Mesothelial cell of epicardium (in vitro differentiated cells): ENCODE results near the gene SFXN4. TPM values are rescaled to one million over a fixed set of nuclear protein-coding genes. Genes with fewer than 3 reads are reported as not detected.

Experiments
- DNase-seq, 2 experiments: peaks; one replicate each; pipeline ENCODE4 v3.0.0; 2021; ENCODE audit warnings: low spot score in 2 of 2; ENCODE audit not compliant: unreplicated experiment in 2 of 2
- H3K27ac Mint-ChIP-seq: 2 replicates; pipeline ENCODE4 v1.8.0; 2021; ENCODE audit warnings: mixed read lengths
- H3K27me3 Mint-ChIP-seq: 2 replicates; pipeline ENCODE4 v1.8.0; 2021; ENCODE audit warnings: low read depth, mixed read lengths
- H3K36me3 Mint-ChIP-seq: 2 replicates; pipeline ENCODE4 v1.8.0; 2021; ENCODE audit warnings: mixed read lengths
- H3K4me1 Mint-ChIP-seq: 2 replicates; pipeline ENCODE4 v1.8.0; 2021; ENCODE audit warnings: mixed read lengths
- H3K4me3 Mint-ChIP-seq: 2 replicates; pipeline ENCODE4 v1.8.0; 2021; ENCODE audit warnings: mild to moderate bottlenecking, moderate library complexity, mixed read lengths
- H3K9me3 Mint-ChIP-seq: 2 replicates; pipeline ENCODE4 v1.8.0; 2021; ENCODE audit warnings: mixed read lengths
- total RNA-seq: library from RNA; stranded (reverse); gene quantifications from 3 replicates; pipeline ENCODE4 v1.2.1, GENCODE V29; 2021
- TF ChIP-seq, protein P1 (sequence below): fragments of 200-600 bp; sonication (generic); IDR thresholded peaks from one replicate; pipeline ENCODE4 v1.5.0; 2021; ENCODE audit warnings: antibody characterized with exemption; ENCODE audit not compliant: unreplicated experiment

SFXN4 gene
- total RNA-seq, 1 donor from 2014 or later, result 37.2 TPM

DNA sequence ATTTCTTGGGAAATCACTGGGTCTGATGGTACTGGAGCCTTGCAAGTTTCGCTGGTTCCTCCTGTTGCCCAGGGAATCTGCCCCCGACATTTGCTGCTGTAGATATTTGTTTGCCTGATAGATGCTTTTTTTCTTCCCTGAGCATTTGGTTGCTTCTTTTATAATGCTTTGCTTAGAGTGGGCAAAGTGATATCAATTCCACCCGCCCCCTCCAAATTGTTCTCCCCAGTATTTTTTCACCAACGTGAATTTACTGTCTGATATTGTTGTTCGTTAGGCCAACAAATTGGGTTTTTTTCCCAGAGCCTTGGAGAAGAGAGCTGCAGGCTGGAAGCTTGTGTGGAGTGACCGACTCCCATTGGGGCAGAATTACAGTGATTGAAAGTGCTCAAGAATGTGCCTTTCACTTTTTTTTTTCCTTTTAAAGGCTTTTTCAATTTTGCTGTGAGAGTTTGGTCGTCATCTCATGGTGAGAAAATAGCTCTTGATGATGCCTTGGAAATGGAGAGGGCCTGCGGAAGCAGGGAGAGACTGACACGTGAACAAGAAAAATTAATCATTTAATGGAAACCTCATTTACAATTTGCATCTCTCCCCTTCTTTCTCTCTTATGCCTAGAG lies 44.3 kb upstream of the SFXN4 start:
- DNase-seq, result no peak
- no peaks in the 10 kb centered on the region for H3K36me3 Mint-ChIP-seq
- H3K4me3 Mint-ChIP-seq, result peak overlapping the region; percentile 87
- H3K4me1 Mint-ChIP-seq, result peaks cover 54% of the 10 kb centered on the region
- TF ChIP-seq, protein P1, sequence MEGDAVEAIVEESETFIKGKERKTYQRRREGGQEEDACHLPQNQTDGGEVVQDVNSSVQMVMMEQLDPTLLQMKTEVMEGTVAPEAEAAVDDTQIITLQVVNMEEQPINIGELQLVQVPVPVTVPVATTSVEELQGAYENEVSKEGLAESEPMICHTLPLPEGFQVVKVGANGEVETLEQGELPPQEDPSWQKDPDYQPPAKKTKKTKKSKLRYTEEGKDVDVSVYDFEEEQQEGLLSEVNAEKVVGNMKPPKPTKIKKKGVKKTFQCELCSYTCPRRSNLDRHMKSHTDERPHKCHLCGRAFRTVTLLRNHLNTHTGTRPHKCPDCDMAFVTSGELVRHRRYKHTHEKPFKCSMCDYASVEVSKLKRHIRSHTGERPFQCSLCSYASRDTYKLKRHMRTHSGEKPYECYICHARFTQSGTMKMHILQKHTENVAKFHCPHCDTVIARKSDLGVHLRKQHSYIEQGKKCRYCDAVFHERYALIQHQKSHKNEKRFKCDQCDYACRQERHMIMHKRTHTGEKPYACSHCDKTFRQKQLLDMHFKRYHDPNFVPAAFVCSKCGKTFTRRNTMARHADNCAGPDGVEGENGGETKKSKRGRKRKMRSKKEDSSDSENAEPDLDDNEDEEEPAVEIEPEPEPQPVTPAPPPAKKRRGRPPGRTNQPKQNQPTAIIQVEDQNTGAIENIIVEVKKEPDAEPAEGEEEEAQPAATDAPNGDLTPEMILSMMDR, result peak; percentile 29
- no peaks in the 10 kb centered on the region for H3K9me3 Mint-ChIP-seq
- H3K27me3 Mint-ChIP-seq, result peaks cover 16% of the 10 kb centered on the region
- peak overlapping the region; percentile 92 for H3K27ac Mint-ChIP-seq

DNA sequence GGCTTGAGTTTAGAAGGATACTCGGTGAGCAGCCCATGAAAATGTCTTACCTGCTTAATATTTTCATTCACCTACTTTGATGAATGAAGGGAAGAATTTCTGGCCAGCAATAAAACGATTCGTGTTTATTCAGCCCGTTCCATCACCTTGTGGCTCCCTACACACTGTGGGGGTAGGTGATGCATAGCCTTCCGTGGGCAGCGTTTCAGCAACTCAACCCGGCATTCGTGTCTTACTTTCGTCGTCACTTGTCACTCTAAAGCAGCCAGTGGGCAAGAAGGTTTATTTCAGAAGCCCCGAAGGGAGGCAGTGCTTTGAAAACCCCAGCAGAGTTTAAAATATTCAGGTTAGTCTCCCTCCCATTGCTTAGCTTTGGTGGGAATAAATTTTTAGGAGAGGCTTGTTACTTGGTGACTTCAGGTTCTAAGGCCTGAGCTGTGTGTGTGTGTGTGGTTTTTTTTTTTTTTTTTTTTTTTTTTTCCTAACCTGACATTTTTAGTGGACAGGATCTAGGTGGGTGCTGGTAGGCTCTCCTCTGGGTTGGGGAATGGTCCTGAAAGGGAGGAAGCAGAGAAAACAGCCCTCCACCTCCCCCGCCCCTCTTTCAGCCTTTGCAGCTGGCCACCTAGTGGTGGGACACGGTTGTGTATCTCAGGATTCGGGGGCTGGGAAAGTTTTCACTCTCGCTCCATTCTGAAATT lies 43.7 kb upstream of the SFXN4 start:
- no peaks in the 10 kb centered on the region for H3K9me3 Mint-ChIP-seq
- DNase-seq, result peak; percentile 32 to 71
- peaks cover 53% of the 10 kb centered on the region for H3K4me1 Mint-ChIP-seq

DNA sequence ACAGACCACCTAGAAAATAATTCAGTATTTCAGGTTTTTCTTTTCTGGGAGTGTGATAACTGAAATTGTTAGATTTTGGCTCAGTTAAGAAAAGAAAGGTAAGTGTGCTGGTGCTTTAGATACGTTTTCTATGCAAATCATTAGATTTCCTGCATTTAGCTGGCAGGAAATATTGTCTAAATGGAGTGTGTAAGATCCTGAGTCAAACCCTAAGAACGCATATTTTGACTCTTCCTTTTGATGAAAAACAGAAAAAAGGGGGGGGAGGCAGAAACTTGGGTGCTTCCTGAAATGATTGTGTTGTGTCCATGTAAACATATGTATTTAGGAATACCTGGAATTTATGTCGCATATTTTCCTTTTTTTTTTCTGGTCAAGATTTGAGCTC lies 43.0 kb upstream of the SFXN4 start:
- Mint-ChIP-seq H3K27ac (no peak overlapping the region), H3K27me3 (peaks cover 16% of the 10 kb centered on the region), H3K36me3 (no peaks in the 10 kb centered on the region), H3K9me3 (no peaks in the 10 kb centered on the region), H3K4me3 (peak overlapping the region; percentile 87), H3K4me1 (peaks cover 52% of the 10 kb centered on the region)
- TF ChIP-seq, protein P1, result no peak
- DNase-seq, result no peak

More for the DNA sequence above, 43.7 kb upstream of the SFXN4 start:
- peak overlapping the region; percentile 92 for H3K27ac Mint-ChIP-seq
- H3K27me3 Mint-ChIP-seq, result peaks cover 17% of the 10 kb centered on the region
- TF ChIP-seq, protein P1, result peak; percentile 91
- no peaks in the 10 kb centered on the region for H3K36me3 Mint-ChIP-seq
- peak overlapping the region; percentile 87 for H3K4me3 Mint-ChIP-seq

DNA sequence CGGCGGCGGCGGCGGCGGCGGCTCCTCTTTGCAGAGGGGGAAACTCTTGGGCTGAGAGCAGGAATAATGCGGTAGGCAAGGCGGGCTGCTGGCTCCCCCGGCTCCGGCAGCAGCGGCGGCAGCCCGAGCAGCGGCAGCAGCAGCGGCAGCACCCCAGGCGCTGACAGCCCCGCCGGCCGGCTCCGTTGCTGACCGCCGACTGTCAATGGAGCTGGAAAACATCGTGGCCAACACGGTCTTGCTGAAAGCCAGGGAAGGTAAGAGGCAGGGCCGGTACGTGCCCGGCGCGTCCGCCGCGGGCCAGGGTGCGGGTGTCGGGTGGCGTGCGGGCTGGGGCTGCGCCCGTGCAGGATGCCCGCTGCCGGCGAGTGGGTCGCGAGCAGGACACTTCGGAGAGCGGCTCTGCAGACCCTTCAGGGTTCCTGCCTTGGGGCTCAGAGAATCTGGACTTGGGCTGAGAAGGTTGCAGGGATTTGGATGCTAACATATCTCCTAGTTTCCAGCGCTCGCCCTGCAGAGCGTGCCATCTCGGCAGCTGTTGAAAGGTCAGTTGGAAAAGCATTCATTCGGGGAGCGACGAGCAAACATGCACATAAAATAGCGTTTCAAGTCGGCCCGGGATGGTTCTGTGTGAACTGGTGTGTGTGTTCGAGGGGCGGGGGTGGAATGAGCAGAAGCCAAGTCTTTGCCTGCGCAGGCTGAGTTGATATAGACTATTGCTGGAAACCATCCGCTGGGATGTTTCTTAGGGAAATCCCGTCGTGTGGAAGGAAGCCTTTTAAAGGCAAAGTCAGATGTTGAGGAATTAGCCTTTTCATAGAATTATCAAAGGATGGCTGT lies 42.4 kb upstream of the SFXN4 start:
- peak overlapping the region; percentile 87 for H3K27ac Mint-ChIP-seq
- H3K9me3 Mint-ChIP-seq, result no peaks in the 10 kb centered on the region
- DNase-seq, result peak in 1 of 2 experiments; percentile 64
- TF ChIP-seq, protein P1, result no peak
- H3K4me3 Mint-ChIP-seq, result peak overlapping the region; percentile 87
- peaks cover 16% of the 10 kb centered on the region for H3K27me3 Mint-ChIP-seq
- H3K4me1 Mint-ChIP-seq, result peaks cover 51% of the 10 kb centered on the region
- H3K36me3 Mint-ChIP-seq, result no peaks in the 10 kb centered on the region

DNA sequence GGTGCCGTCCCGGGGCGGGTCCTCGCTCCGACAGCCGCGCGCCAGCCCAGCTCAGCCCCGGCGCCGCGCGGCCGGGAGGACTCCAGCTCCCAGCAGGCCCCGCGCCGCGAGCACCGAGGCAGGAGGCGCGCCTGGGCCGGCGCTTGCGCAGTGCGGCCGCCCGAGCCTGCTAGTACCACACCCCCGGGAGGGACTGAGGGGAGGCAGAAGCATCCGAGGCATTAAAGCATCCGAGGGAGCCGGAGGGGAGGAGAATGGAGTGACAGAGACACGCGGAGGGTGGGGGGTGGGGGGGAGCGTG lies 41.8 kb upstream of the SFXN4 start, which contains the start of gene GRK5:
Gene GRK5 (plus strand): TSS at position 206 of the 301 bp plus-strand sequence. CDS start 347 bp downstream, outside the sequence.
- no peaks in the 10 kb centered on the region for H3K9me3 Mint-ChIP-seq
- peak within 1 kb of the TSS; percentile 87 for H3K4me3 Mint-ChIP-seq
- H3K27me3 Mint-ChIP-seq, result peaks cover 16% of the 10 kb centered on the region
- H3K27ac Mint-ChIP-seq, result peak within 1 kb of the TSS; percentile 95
- H3K4me1 Mint-ChIP-seq, result peaks cover 46% of the 10 kb centered on the region
- TF ChIP-seq, protein P1, result no peak
- peak; percentile 90 to 92 for DNase-seq
- no peaks in the 10 kb centered on the region for H3K36me3 Mint-ChIP-seq
